ENCODE measurements around the gene KIAA1671.
"Not testable (repeated sequence)": the region's sequence is repeated elsewhere in the genome, so short reads cannot be mapped to it uniquely, and the experiment has no call there.

KIAA1671 gene

GRCh38 chr22:24951942-24952836, at the start of gene KIAA1671:
KIAA1671 (plus strand) TSS chr22:24952716; CDS start chr22:25028000, 75,284 bp downstream.
- DNase-seq = peak; percentile 89

GRCh38 chr22:24905909-24906308, 46.6 kb upstream of the KIAA1671 start:
- DNase-seq = no peak

DNA sequence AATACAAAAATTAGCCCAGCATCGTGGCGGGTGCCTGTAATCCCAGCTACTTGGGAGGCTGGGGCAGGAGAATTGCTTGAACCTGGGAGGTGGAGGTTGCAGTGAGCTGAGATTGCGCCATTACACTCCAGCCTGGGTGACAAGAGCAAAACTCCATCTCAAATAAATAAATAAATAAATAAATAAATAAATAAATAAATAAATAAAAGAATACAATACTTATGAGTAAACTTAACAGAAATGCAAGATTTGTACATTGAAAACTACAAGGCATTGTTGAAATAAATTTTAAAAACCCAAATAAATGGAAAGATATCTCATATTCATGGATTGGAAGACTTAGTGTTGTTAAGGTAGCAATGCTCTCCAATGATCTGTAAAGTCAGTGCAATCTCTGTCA, 45.4 kb upstream of the KIAA1671 start:
- not testable (repeated sequence) for DNase-seq

- no peak for DNase-seq
These were observed 32.5 kb upstream of the KIAA1671 start for GRCh38 chr22:24920029-24920428.

DNA sequence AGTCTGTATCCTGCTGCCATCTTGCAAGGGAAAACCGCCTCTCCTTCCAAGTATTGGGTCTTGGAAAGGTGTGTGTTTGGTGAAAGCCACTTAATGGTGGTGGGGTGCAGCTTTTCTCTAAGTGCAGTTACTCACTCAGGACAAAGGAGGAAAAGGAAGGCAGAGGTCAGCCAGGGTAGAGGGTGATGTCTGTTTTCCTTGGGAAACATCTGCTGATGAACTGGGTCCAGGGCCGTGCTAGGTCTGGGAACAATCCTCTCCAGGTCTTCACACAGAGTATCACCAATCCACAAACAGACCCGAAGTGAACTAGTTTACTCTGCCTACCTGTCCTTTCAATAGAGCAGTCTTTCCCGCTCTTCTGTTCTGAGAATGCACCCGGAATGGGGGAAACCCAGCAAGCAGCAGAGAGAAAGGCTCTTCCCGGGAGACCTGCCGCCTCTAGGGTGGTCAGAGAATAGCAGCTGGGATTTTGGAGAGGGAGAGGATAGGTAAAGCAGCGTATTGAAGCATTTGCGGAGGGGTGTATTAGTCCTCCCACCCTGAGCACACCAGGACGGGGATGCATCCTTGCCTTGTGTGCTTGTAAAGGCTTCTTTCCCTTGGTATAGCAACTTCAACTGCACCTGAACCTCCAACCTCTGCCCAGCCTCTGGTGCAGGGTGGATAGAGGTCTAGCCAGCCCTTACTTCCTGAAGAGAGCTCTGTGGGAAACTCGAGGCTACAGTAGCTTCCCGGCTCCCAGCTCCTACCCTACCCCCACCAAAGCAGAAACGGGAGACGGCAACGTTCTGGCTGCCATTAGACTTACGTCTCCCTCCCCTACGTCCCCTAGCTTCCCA, 26.7 kb upstream of the KIAA1671 start:
- DNase-seq = no peak

- no peak for DNase-seq
These were observed 26.1 kb upstream of the KIAA1671 start for GRCh38 chr22:24926428-24926725.

GRCh38 chr22:24926849-24927579, 25.5 kb upstream of the KIAA1671 start:
- DNase-seq = no peak

- DNase-seq = no peak
These were observed 24.2 kb upstream of the KIAA1671 start for GRCh38 chr22:24928322-24928721.

DNA sequence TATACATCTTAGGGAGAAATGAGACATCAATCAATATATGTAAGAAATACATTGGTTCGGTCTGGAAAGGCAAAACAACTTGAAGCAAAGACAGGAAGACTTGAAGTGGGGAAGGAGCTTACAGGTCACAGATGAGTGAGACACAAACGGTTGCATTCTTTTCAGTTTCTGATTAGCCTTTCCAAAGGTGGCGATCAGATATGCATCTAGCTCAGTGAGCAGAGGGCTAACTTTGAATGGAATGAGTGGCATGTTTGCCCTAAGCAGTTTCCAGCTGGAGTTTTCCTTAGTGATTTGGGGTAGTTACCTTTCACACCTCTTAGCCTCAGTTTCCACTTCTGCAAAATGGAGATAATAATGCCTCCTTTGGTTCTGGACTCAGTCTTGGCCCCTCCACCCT, 21.8 kb upstream of the KIAA1671 start:
- DNase-seq = no peak

DNA sequence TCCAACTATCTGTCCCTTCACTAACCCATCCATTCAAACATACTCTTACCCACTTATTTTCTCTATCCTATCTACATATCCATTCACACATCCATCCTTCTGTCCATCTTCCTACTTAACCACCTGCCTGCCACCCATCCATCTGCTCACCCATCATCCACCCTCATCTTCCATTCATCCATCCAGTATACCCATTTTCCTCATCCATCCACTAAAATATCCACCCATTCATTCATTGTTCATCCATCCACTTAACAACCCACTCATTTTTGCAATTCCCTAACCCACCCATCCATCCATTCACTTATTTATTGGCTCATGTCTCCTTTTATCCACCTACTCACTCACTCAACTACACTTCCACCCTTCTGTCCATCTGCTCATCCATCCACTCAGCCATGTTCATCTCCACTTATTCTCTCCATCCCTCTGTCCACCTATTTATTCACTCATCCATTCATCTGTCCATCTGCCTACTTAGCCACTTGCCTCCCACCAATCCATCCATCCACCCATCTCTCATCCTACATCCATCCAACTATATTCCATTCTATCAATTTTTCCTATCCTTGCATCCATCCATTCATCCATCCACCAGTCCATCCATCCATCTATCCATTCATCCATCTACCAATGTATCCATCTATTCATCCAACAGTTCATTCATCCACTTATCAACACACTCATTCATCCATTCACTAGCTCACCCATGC, 16.6 kb upstream of the KIAA1671 start:
- DNase-seq = no peak

- no peak for DNase-seq
These were observed 15.4 kb upstream of the KIAA1671 start for GRCh38 chr22:24937114-24937513.

GRCh38 chr22:24938741-24939341, 13.7 kb upstream of the KIAA1671 start:
- DNase-seq = no peak

- no peak for DNase-seq
These were observed 10.2 kb upstream of the KIAA1671 start for GRCh38 chr22:24942301-24942700.

DNA sequence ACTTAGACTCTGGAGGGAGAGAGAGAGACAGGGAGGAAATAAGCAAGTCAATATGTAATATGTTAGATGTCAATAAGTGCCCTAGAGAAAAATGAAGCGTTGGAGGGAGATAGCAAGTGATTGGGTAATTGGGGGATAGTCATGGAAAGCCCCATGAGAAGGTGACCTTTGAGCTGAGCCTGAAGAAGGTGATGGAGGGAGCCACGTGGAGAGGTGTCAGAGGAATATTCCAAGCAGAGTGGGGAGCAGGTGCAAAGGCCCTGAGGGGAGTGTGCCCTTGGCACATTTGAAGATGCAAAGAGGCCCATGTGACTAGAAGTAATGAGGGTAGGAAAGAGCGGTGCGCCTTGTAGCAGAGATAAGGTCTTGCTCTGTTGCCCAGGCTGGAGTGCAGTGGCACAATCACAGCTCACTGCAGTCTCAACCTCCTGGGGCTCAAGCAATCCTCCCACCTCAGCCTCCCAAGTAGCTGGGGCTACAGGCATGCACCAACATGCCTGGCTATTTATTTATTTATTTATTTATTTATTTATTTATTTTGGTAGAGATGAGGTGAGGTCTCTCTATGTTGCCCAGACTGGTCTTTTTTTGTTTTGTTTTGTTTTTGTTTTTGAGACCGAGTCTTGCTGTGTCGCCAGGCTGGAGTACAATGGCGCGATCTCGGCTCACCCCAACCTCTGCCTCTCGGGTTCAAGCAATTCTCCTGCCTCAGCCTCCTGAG, 8.1 kb upstream of the KIAA1671 start:
- no peak for DNase-seq

DNA sequence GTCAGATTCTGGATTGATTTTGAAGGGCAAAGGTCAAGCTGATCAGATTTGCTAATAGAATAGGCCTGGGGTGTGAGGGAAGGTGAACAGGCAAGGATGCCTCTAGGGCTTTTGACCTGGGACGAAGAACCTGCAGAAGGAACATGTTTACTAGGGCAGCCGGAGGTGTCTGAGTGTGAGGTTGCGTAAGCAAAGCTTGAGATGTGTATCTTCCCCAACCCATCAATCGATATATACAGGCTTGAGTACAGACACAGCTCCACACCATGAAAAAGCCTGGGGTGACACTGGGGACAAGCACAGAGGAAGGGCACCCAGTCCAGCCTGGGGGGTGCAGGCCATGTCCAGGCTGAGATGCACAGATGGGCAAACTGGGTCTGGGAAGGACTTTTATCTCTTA, 7.1 kb upstream of the KIAA1671 start:
- DNase-seq = no peak

DNA sequence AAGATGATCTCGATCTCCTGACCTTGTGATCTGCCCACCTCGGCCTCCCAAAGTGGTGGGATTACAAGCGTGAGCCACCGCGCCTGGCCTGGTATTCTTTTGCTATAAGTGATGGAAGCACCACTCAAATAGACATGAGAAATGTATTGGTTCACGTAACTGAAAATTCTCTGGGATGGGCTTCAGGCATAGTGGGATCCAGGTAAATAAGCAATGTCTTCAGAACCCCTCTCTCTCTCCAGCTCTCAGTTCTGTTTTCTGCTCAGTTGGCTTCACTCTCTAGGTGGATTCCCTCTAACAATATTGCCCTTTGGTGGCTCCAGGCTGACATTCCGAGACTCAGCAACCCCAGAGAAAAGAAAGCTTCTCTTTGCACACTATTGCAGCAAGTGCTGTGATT, 5.1 kb upstream of the KIAA1671 start:
- DNase-seq = no peak

GRCh38 chr22:24947881-24948280, 4.6 kb upstream of the KIAA1671 start:
- no peak for DNase-seq

GRCh38 chr22:24948356-24949202, 3.9 kb upstream of the KIAA1671 start:
- DNase-seq = no peak

DNA sequence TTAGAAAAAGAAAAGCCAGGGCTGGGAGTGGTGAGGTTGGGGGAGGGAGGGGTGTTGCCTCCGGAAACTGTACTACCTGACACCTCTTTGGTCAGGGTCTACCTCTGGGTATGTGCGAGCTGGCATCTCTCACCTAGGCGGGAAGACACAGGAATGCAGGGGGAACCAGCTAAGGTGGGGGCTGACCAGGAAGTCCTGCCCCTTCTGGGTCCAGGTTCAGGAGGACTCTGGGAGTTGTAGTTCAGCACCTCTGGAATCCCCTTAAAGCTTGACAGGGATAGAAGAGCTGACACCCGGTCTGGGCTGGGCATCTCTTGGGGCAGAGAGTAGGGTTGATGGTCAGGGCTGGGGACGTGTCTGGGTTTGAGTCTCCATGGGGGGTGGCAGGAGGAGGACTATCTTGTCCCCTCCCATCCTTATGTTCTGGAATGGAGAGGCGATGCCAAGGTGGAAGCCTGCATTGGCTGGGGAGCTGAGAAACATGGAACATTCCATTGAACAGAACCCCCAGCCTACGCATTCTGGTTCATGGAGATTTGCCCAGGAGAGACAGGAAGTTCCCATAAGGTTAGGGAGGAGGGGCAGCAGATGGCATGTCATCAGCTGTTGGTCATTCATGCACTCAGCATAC, 2.1 kb upstream of the KIAA1671 start:
- no peak for DNase-seq

DNA sequence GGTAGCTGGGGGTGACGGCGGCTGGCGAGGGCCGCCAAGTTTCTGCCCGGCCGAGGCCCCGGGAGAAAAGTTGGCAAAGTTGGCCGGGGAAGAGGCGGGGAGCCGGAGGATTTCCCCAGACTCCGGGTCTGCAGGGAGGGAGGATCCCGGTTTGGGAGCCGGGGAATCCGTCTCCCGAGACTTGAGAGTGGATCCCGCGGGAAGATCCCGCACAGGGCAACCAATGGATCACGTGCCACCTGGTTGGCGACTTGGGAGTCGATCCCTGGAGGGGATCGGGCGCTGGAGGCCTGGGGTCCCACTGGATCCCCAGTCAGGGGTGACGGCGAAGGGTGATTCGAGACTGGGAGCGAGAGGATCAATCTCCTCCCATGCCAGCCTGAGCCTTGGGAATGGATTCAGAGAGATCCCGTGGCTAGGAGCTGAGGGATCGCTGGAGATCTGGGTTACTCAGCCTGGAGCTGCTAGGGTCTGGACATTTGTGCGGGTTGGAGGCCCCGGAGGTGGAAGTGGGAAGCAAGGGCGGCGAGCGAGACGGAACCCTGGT, 394 bp downstream of the KIAA1671 start:
- peak; percentile 50 for DNase-seq
